Dedifferentiated amniotic fluid mesenchymal stem cell (primary cell): Measurements from ENCODE around the gene ABCB8.
A peak's percentile ranks its signal among the peaks of the same experiment; 100 is the strongest.
"Not testable (repeated sequence)": the region's sequence is repeated elsewhere in the genome, so short reads cannot be mapped to it uniquely, and the experiment has no call there.

Experiments
- DNase-seq: peaks from one replicate; pipeline ENCODE4 v3.0.0-alpha.2; 2016; ENCODE audit errors: extremely low spot score

ABCB8 gene

DNA sequence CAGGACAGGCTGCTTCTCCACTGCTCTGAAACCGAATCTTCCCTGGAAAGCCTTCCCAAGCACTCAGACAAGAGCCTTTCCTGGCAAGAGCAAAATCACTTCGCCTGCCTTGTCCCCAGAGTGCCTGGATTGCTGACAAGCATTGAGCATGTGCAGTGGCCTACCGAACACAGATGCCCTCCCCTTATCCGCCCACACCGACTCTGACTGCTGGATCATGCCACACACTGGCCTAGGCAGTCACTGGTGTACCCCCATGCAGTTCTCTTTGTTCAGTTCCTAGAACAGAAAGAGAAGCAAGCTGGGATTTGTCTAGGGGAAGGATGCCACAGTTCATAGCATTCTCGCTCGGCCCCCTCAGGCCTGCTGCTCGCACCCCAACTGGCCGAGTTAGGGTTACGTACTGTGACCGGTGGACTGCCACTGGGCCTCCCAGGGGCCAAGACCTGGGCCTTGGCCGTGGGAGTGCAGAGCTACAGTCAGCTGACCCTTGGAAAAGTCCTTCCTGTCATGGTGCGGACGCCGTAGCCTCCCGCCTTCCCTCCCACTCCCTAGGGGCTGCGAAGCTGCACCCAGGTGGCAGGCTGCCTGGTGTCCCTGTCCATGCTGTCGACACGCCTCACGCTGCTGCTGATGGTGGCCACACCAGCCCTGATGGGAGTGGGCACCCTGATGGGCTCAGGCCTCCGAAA lies 6.9 kb downstream of the ABCB8 start:
- DNase-seq: no peak

DNA sequence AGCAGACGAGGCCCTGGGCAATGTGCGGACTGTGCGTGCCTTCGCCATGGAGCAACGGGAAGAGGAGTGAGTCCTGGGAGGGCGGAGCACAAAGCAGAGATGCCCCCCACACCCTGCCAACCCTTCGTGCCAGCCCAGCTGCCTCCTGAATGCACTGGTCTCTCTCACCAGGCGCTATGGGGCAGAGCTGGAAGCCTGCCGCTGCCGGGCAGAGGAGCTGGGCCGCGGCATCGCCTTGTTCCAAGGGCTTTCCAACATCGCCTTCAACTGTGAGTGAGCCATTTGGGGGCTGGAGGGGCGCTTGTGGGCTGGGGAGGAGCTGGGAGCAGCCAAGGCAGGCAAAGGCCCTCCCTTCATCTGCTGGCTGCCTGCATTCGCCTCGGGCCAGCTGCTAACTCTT lies 7.7 kb downstream of the ABCB8 start:
- no peak for DNase-seq

DNA sequence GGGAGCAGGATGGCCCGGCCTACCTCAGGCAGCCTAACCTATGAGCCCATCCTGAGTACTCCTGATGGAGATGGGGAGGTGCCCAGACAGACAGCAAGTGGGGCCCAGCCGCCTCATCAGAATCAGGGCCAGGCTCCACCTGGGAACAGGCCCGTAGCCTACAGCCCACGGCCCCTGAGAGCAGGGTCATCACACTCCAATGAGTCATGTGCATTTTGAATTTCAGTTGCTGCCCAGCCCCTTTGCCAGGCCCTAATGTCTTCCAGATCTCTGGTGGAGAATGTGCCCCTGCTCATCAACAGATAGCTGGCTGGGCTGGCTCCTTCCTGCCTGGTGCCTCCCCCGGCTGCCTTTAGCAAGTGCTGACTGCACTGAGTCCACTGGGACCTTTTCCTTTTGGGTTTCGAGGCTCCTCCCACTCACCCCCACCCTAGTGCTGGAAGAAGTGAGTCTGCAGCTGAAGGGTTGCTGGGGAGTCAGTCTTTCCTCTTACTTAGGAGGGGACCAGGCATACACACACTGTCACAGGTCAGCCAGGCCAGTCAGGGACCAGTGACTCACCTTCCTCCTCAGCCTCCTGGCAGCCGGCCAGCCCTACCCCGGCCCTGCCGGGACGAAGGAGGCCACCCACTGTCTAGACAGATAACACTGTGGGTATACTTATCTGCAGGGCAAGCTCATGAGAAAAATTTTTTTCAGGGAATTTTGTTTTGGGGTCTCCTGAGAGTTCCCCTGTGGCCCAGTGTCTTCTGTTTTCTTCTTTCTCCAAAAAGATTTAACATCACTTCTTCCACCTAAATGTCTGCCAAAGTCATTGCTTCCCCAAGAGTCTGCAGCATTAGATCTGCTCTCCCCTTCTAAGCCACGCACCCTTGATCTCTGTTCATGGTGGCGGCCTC lies 10.9 kb downstream of the ABCB8 start:
- DNase-seq: peak; percentile 55

DNA sequence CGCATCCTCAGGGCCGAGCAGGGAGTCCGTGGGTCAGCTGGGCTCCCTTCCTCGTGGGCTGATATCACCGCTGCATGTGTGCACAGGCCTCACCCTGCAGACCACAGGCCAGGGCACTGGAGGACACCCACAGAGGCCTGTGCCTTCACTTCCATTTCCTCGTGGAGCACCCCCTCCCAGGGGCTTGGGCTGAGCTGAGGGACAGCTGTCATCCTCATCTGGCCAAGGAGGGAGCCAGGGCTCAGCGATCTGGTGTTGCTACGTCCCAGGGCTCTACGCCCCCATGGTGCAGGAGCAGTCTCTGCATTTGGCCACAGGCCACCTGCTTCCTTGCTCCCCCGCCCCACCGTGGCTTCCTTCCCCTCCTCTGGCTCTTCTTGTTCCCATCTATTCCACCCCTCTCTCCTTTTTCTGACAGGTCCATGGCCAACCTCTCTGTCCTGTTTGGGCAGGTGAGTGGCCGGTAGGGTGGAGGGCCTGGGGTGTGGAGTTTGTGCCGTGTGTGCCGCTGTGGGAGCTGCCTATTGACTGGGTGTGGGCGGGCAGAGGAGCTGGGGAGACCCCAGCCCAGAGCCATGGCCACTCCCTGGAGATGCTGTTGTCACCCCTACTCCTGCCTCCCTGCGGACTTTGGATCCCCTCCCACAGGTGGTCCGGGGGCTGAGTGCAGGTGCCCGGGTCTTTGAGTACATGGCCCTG lies 11.7 kb downstream of the ABCB8 start:
- DNase-seq: no peak

DNA sequence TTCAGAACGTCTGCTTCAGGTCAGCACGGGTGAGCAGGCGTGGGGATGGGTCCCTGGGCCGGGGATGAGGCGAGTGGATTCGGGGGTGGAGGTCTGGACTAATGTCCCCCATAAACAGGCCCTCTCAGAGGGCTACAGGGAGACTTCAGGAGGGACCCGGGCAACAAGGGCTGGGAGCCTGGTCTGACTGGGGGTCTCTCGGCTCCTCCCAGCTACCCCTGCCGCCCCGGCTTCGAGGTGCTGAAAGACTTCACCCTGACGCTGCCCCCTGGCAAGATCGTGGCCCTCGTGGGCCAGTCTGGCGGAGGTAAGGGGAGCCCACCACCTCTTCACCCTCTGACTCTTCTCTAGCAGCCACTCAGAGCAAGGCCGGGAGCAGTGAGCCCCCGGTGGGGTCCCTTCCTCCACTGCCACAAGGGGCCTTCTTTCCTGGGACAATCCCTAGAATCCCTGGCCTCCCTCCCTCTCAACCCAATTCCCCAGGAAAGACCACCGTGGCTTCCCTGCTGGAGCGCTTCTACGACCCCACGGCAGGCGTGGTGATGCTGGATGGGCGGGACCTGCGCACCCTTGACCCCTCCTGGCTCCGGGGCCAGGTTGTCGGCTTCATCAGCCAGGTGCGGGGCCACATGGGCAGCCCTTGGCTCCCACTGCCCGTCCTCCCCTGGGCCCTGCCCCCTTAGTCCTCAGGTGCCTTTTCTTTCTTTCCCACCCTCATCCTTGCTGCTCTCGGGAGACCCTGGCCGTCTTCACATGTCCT lies 12.5 kb downstream of the ABCB8 start:
- no peak for DNase-seq

DNA sequence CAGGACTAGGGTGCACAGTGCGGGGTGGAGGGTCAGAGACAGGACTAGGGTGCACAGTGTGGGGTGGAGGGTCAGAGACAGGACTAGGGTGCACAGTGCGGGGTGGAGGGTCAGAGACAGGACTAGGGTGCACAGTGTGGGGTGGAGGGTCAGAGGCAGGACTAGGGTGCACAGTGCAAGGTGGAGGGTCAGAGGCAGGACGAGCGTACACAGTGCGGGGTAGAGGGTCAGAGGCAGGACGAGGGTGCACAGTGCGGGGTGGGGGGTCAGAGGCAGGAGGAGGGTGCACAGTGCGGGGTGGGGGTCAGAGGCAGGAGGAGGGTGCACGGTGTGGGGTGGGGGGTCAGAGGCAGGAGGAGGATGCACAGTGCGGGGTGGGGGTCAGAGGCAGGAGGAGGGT lies 15.2 kb downstream of the ABCB8 start:
- not testable (repeated sequence) for DNase-seq

DNA sequence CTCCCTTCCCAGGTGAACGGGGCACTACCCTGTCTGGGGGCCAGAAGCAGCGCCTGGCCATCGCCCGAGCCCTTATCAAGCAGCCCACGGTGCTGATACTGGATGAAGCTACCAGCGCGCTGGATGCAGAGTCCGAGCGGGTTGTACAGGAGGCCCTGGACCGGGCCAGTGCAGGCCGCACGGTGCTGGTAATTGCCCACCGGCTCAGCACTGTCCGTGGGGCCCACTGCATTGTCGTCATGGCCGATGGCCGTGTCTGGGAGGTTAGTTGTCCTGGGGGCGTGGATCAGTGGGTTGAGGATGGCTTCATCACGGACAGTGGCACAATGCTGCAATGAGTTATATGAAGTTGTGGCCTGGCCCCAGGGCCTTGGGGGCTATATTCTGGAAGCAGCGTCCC lies 15.7 kb downstream of the ABCB8 start:
- DNase-seq: no peak

DNA sequence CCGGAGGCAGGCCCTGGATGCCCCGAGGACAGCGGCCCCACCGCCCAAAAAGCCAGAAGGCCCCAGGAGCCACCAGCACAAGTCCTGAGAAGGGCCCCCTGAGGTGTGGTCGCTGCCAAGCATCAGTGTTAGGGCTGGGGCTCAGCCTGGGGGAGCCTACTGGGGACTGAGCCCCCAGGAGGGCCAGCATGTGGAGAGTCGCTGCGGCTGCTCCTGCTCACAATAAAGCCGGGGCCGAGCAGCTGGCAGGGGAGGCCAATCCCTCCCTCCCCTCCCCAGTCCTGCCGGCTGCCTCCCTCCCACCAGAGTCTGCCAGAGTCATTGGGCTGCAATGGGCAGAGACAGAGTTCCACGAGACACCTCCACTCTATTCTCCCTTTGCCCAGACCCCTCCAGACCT lies 17.0 kb downstream of the ABCB8 start:
- DNase-seq: no peak

DNA sequence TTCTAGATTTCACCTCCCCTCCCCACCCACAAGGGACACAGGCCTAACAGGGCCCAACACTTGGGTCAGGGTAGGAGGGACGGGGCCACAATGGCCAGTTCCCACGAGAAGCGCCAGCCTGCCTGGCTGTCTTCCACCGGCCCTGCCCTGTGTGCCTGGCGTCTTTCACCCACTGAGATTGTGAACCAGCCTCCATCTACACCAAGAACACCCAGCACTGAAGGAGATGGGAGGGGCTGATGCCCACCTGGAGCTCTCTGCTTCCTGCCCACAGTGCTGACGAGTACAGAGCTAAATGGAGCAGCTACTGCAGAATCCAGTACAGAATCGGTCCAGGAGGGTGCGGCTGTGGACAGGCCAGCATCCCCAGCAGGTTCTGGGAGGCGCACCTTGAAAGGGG lies 17.7 kb downstream of the ABCB8 start:
- DNase-seq: no peak

DNA sequence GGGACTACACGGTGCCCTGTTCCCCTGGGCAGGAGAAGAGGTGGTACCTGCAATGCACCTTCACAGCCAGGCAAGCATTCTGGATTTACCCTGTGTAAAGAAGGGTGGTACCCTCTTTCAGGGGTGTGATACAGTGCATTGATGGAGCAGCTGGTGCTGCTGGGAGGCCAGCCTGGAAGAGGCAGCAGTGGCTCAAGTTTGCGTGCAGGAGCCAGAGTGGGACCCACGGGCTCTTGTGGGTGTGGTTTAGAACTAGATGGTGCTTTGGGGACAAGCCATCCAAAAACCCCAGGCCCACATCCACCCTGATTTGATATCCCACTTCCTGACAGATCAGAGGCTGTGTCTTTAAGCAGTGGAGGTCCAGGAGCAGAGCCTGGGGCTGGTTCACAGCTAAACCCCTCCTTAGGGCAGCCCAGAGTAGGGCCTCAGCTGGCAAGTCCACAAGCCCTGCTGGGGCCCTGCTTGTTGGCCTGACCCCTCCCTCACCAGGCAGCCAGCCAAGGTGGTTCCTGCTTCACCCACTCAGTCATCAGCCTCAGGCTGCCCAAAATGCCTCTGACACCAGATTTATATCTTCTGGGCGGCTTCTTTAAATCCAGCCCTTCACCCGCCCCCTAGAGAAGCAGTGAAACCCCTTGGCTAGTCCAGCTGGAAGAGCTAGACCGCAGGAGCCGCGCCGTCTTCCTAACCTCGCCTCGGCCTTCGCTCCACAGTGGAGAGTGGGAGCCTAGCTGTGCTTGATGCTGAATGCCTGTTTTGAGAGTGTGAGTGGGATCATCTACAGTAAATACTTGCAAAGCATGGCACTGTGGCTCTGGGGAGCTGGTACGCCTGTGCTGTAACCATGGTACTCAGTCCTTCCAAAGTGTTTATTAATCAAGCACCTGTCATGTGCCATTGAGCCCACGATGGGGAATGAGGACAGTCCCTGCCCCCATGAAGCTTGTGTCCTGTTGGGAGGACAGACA lies 18.6 kb downstream of the ABCB8 start:
- DNase-seq: peak; percentile 67

DNA sequence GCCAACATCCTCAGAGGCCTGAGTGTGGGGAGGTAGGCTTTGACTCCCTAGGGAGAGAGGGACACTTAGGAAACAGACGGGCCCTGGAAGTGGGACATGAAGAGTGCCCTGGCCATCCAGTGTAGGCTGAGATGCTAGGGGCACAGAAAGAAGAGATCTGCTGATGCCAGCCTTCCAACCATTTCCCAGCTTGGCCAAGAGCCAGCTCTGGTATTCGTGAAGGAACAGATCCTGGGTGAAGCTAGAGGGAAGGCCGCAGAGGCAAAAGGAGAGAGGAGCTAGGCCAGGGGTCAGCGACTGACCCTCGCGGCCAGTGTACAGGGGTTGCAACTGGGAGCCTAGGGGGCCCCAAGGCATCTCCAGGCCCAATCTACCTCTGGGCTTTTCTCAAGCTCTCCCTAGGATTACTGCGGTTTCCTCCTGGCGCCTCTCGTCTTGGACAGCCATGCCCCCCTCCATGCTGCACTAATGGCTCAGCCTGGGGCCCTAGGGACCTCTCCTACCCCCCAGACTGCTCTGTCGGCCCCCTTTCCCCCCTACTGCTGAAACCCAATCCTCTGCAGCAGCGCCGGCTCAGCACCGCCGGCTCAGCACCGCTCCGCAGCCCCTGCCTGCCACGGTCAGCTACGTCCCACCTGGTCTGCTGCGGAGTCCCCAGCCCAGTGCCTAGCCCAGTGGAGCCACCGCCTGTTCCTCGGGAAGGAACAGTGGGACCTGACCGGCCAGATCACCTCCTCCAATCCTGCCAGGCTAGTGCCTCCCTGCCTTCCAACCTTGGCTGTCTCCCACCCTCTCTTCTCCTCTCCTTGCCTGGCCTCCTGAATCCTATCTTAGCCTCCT lies 19.9 kb downstream of the ABCB8 start, which contains the start of gene ASIC3:
Gene ASIC3, plus strand, starts transcription at position 556 of the 840 bp plus-strand sequence. CDS start 355 bp downstream, outside the sequence.
- no peak for DNase-seq

DNA sequence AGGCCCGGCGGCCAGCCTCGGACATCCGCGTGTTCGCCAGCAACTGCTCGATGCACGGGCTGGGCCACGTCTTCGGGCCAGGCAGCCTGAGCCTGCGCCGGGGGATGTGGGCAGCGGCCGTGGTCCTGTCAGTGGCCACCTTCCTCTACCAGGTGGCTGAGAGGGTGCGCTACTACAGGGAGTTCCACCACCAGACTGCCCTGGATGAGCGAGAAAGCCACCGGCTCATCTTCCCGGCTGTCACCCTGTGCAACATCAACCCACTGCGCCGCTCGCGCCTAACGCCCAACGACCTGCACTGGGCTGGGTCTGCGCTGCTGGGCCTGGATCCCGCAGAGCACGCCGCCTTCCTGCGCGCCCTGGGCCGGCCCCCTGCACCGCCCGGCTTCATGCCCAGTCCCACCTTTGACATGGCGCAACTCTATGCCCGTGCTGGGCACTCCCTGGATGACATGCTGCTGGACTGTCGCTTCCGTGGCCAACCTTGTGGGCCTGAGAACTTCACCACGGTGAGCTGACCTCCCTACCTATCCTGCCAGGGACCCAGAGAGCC lies 20.7 kb downstream of the ABCB8 start:
- no peak for DNase-seq

DNA sequence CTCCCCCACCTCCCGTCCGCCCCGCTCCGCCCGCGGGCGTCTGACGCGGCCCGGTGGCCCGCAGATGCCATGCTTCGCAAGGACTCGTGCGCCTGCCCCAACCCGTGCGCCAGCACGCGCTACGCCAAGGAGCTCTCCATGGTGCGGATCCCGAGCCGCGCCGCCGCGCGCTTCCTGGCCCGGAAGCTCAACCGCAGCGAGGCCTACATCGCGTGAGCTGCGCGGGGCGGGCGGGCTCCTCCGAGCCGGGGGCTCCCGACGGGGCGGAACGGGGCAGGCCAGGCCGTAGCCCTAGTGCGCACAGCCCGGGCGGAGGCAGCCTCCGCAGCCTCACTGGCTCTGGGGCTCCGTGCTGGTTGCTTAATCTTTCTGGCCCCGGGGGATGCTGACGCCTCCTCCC lies 22.9 kb downstream of the ABCB8 start:
- DNase-seq: peak; percentile 24

DNA sequence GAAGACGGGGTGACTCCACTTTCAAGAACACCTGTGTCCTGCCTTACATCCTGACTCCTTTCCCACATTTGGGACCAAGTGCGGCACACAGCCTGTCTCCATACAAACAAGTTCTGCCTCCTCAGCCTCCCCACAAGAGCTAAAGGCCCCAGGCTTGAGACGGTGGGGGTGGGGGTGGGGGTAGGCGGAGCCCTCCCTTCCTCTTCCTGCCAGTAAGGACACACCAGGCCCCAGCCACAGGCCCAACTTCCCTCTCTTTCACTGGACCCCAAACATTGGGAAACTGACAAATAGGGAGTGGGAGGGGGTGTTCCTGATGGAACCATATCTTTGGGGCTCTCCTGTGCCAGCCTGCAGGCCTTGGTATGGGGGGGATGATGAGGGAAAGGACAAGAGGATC lies 24.8 kb downstream of the ABCB8 start:
- no peak for DNase-seq

DNA sequence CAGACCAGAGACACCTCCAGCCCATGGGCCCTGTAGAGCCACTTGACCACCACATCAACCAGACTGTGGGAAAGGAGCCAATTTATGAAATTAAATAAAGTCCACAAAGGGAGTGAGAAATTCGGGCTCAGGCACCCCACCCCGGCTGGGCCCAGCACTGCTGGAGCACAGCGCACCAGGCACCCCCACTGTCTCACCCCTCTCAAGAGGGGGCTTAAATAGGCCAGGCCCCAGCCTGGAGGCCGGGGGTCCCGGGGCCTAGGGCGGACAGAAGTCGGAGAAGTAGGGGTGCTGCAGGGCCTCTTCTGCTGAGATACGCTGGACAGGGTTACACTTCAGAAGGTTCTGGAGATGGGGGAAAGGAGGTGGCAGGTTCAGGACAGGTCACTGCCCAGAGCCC lies 25.5 kb downstream of the ABCB8 start:
- DNase-seq: no peak

DNA sequence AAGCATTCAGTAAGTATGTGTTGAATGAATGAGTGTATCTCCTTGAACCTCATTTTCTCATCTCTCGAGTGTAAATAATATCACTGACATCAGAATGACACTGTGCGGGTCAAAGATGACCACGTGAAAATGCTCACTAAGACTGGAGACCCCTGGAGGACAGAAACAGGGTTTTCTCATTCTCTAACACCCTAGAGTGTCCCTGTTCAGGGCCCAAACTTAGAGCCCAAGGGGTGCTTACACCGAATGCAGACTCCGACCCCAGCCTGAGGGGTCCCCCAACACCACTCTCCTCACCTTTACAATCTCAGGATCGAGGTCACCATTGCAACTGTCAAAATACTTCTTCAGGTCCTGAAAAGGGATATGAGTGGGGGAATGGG lies 28.0 kb downstream of the ABCB8 start:
- DNase-seq: no peak

DNA sequence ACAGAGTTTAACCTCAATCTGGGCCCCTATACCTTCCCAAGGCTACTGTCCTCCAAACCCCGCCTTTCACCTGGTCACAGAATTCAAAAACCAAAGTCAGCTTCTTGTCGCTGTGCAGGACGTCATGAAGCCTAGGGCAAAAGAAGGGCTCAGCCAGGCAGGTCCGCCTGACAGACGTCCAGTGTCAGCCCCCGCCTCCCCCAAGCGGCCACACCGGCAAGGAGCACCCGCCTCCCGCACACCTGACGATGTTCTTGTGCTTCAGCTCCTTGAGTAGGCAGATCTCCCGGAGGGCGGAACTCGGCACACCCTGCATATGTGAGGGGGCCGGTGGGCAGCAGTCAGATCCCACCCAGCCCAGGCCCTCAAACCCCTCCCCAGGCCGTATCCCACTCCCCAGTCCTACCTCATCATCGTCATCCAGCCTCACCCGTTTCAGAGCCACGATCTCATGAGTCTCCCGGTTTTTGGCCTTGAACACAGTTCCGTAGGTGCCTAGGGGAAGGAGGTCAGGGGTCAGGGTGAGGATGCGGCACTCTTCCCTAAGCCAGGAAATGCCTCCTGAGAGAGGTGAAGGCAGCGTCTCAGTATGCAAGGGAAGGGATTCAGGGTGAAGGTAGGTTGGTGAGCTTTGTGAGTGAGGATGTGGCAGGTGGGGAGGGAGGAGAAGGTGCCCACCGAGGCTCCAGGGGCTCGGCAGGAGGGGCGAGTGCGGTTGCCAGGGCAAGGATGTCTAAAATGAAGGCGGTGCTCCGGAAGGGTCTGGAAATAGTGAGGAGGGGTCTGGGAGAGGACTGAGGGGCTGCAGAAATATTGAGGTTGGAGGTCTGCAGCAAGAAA lies 28.6 kb downstream of the ABCB8 start:
- no peak for DNase-seq

DNA sequence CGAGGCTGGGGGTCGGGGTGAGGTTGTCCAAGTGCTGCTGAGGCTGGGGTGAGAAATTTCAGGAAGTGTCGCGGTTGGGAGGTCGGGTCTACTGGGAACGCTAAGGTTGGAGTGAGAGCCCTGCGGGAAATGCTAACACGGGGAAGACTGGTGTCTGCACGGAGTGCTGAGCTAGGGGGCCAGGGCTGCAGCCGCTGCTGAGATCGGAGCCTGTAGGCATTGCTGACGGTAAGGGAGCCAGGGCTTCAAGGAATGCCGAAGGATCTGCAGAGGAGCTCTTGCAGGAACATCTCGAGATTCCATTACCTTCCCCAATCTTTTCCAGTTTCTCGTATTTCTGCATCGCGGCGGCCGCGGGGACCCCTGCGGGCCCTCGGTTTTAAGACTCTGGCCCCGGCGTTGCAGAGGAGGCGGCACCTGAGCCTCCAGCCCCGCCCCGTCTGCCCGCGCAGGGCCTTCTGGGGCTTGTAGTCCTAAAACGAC lies 29.3 kb downstream of the ABCB8 start, which contains the start of gene CDK5:
Gene CDK5, minus strand, starts transcription at position 392 of the 483 bp plus-strand sequence. Its CDS starts 49 bp downstream, at position 343.
- DNase-seq: no peak
